ENCODE measurements around the gene SLC30A4. TPM values are rescaled to one million over a fixed set of nuclear protein-coding genes. Genes with fewer than 3 reads are reported as not detected.

Gene SLC30A4
- total and polyA plus RNA-seq, 2 of the 4 experiments (the other 2 are of a cell fraction): 2.1 to 5.6 TPM

DNA sequence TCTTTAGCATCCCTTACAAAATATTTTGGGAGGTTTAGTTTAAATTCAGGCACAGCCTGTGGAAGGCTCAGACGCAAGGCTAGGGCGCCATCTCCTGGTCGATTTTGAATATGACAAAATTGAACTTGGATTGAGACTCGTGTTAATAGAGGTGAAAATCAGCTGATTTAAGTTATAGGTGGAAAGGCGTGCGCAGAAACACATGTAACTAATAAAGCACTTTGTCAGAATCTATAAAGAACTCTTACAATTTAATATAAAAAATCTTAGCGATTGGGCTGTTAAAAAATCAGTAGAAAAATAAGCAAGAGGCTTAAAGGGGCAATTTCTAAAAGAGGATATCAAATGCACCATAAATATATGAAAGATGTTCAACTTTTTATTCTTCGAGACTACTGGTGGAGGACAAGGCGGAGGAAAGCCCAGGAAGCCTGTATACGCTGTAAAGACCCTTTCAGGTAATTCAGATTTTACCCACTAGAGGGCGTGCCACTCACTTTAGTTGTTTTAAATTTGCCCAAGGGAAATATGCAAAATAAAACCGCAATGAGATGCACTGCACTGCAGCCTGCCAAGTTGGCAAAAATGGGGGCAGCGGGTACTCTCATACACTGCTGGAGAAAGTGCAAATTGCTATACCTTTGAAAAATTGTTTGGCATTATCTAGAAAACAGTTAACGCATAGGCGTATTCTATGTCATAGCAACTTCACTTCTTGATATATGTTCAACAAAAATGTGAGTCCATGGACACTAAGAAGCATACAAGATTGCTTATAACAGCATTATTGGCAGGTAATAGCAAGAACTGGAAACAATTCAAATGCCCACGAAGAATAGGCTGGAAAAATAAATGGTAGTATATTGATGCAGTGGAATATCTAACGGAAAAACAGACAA lies 64.7 kb downstream of the SLC30A4 start:
- Histone ChIP-seq H3K36me3 (ENCODE audit: control insufficient read depth, insufficient read depth, low read length) (no peaks in the 10 kb centered on the region), H3K4me1 (ENCODE audit: control insufficient read depth, insufficient read depth, low read length) (peaks cover 19% of the 10 kb centered on the region), H2AFZ (replicated peaks; ENCODE audit: low read length, poor library complexity) (no peak overlapping the region), H3K4me3 (ENCODE audit: insufficient read depth, low read depth, low read length) (peak overlapping the region; percentile 28; the same call in 1 of the 2 replicates), H2AK5ac (ENCODE audit: low read depth, low read length) (no peak overlapping the region), H4K8ac (ENCODE audit: low read depth in 2 of 2, low read length in 2 of 2) (0 out of 4 replicates have a peak overlapping the region, but pooled peaks have one; percentile 6 to 26), H2AK9ac (replicated peaks; ENCODE audit: low read depth, low read length, poor library complexity) (no peak overlapping the region), H4K5ac (ENCODE audit: low read depth, low read length) (no peak overlapping the region), H2BK5ac (ENCODE audit: low read depth, low read length, poor library complexity, severe bottlenecking) (peak overlapping the region; percentile 72), H3K27ac (ENCODE audit: insufficient read depth, low read length) (no peak overlapping the region), H3K9me3 (ENCODE audit: control insufficient read depth, insufficient read depth, low read length) (no peaks in the 10 kb centered on the region), H3K9ac (ENCODE audit: low read depth, low read length) (peak overlapping the region; percentile 27; the same call in 1 of the 2 replicates), H3K23ac (ENCODE audit: low read depth, low read length) (no peak overlapping the region), H3K4me2 (ENCODE audit: low read depth, low read length) (peak overlapping the region; percentile 90), H3K14ac (replicated peaks; ENCODE audit: low read depth, low read length) (no peak overlapping the region), H2BK120ac (ENCODE audit: low read depth, low read length) (peak overlapping the region; percentile 84; the same call in 1 of the 2 replicates), H4K91ac (ENCODE audit: insufficient read depth, low read depth, low read length) (no peak overlapping the region), H4K20me1 (ENCODE audit: insufficient read depth, low read length) (no peaks in the 10 kb centered on the region), H2BK20ac (ENCODE audit: low read depth, low read length) (no peak overlapping the region), H3K4ac (ENCODE audit: low read depth, low read length) (no peak overlapping the region), H3K79me1 (ENCODE audit: low read depth in 1 of 2, low read length in 2 of 2) (no peaks in the 10 kb centered on the region; a peak in 1 of 4 replicates), H3K56ac (ENCODE audit: extremely low read depth, insufficient read depth, low read length) (no peak overlapping the region), H3K27me3 (ENCODE audit: control insufficient read depth, insufficient read depth, low read length) (no peaks in the 10 kb centered on the region), H2BK15ac (ENCODE audit: low read depth, low read length) (peak overlapping the region; percentile 81; the same call in 1 of the 3 replicates), H3K18ac (ENCODE audit: low read depth, low read length) (no peak overlapping the region), H3K9me1 (ENCODE audit: insufficient read depth, low read length) (no peaks in the 10 kb centered on the region; the same call in none of the 2 replicates)
- intact Hi-C loops (cut with micrococcal nuclease) (loop anchor here (1.0 kb wide), 7 partner anchors 28 to 295 kb away; partner anchors contain the start of gene BLOC1S6), dilution Hi-C loops (cut with HindIII; ENCODE audit: low sequenced_read_pairs, unreplicated experiment) (no loop called here), in situ Hi-C loops (cut with MboI; ENCODE audit: low sequenced_read_pairs) (loop anchor here (10.0 kb wide), 1 partner anchor 157 kb away; no protein-coding TSS in a partner anchor)
- POLR2A ChIA-PET (ENCODE audit: unreplicated experiment): no interaction called here
- ATAC-seq (ENCODE audit: low read depth): peak; percentile 64
- DNase-seq: peak; percentile 77
- BruUV-seq (replicated peaks): no TSS peak
- WGBS, 2 experiments (ENCODE audit: extremely low coverage in 2 of 2, insufficient read length in 1 of 2): 0% methylated on average over 2 of the region's 17 CpGs; no CpG with 5 or more reads in 1 of the 2 experiments
- CTCF ChIA-PET: interaction anchor here (0.5 to 3.8 kb wide), 19 partner anchors 11 to 336 kb away, joined by 3 to 48 read pairs (median 4); no protein-coding TSS in a partner anchor
- peak; percentile 94 for TF ChIP-seq SMC3 (IDR thresholded peaks at IDR 0.05; ENCODE audit: low read depth, low read length)
- TF ChIP-seq FOS (IDR thresholded peaks at IDR 0.05; ENCODE audit: low read depth, low read length): no peak
- peak; percentile 91 for TF ChIP-seq CTCF (conservative IDR thresholded peaks at IDR 0.05; ENCODE audit: low read depth, low read length)
- TF ChIP-seq BHLHE40 (IDR thresholded peaks at IDR 0.05; ENCODE audit: low read depth, low read length): no peak
- TF ChIP-seq ELK1 (IDR thresholded peaks at IDR 0.05; ENCODE audit: borderline replicate concordance, low read depth, low read length): no peak
- TF ChIP-seq MAFK (IDR thresholded peaks at IDR 0.05; ENCODE audit: low read depth, low read length): peak; percentile 31; the same call in 1 of the 2 replicates
- no peak for TF ChIP-seq RCOR1 (IDR thresholded peaks at IDR 0.05; ENCODE audit: insufficient replicate concordance, low read length)
- TF ChIP-seq NFE2L2 (IDR thresholded peaks at IDR 0.05; ENCODE audit: low read depth, low read length): no peak
- TF ChIP-seq MAZ (IDR thresholded peaks at IDR 0.05; ENCODE audit: borderline replicate concordance, low read depth, low read length): no peak
- TF ChIP-seq RAD21 (IDR thresholded peaks at IDR 0.05; ENCODE audit: low read length): peak; percentile 95
- TF ChIP-seq CEBPB (IDR thresholded peaks at IDR 0.05; ENCODE audit: low read depth, low read length): no peak
- peak; percentile 35; the same call in 1 of the 2 replicates for TF ChIP-seq POLR2A (IDR thresholded peaks at IDR 0.05; ENCODE audit: low read depth, low read length)
- no peak for TF ChIP-seq RFX5 (IDR thresholded peaks at IDR 0.05; ENCODE audit: low read depth, low read length)
- no peak for TF ChIP-seq CHD1 (IDR thresholded peaks at IDR 0.05; ENCODE audit: low read depth, low read length)
- no peak for TF ChIP-seq MXI1 (IDR thresholded peaks at IDR 0.05; ENCODE audit: borderline replicate concordance, low read depth, low read length)
